ENCODE data around the gene PANK4. TPM values are rescaled to one million over a fixed set of nuclear protein-coding genes. Genes with fewer than 3 reads are reported as not detected.
A peak's percentile ranks its signal among the peaks of the same experiment; 100 is the strongest.

PANK4 gene
- total and polyA plus RNA-seq, 10 of the 15 experiments (the other 5 are each of a cell fraction or from before 2014, with no cell fraction given), result 0.35 to 38.0 (median 18.6) TPM

DNA sequence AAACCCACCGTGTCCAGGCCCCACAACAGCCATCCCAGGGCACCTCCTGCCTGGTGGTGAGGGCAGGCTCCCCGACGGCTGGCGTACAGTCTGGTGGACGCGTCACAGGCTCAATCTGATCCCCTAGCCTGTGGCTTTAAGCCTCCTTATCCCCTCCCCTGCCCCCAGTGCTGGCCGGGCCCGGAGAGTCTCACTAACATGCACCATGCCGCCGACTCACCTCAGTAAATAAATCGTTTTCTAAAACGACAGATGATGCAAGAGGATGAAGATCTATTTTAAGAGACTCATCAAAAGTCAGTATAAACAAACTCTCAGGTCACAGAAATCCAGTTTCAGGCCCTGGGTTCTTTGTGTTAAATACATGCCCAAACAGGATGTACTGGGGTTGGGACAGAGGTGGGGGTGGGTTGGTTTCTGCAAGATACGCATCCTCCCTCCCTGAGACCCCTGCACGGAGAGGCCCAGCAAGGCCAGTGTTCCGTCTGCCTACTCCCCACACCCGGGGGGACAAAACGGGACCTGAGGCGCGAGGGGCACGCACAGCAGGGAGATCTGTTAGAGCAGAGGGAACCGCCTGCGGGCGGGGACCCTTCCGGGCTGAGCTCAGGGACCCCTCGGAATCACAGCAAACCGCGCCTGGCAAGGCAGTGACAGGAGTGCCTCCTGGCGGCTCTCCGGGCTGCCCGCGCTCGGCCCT is 3.1 kb downstream of the PANK4 start:
- Histone ChIP-seq H3K9ac (ENCODE audit: control insufficient read depth, insufficient read depth, low read length) (peak overlapping the region; percentile 15; the same call in 1 of the 2 replicates), H3K27ac (ENCODE audit: control insufficient read depth, insufficient read depth) (no peak overlapping the region; the same call in 1 of the 2 replicates), H3K27me3 (replicated peaks in 1 of 2; ENCODE audit: control insufficient read depth in 2 of 2, insufficient read depth in 2 of 2, low read length in 1 of 2) (no peaks in the 10 kb centered on the region), H3K9me3 (replicated peaks; ENCODE audit: control insufficient read depth, insufficient read depth, low read length) (no peaks in the 10 kb centered on the region), H3K4me3 (peak overlapping the region; percentile 98; the same call in 1 of the 2 replicates), H3K4me2 (ENCODE audit: control insufficient read depth, insufficient read depth) (peak overlapping the region; percentile 54; the same call in 1 of the 2 replicates), H3K4me1 (ENCODE audit: control insufficient read depth, insufficient read depth, low read length) (peaks cover 18% of the 10 kb centered on the region), H3K79me2 (ENCODE audit: control insufficient read depth, insufficient read depth, low read length) (peaks cover 36% of the 10 kb centered on the region), H3K36me3 (ENCODE audit: control insufficient read depth in 2 of 2, insufficient read depth in 2 of 2, low read length in 1 of 2) (peaks cover 7 to 26% of the 10 kb centered on the region in 2 experiments; a peak in 3 of 4 replicates), H2AFZ (ENCODE audit: control insufficient read depth, low read depth, low read length) (no peak overlapping the region), H4K20me1 (ENCODE audit: control insufficient read depth, insufficient read depth) (peaks cover 3% of the 10 kb centered on the region; the same call in 1 of the 2 replicates)
- no TSS peak for BruUV-seq (replicated peaks)
- intact Hi-C loops (cut with micrococcal nuclease; ENCODE audit: unreplicated experiment), result no loop called here
- WGBS (ENCODE audit: insufficient coverage, insufficient replicate concordance, low lambda C conversion rate, missing lambda C conversion rate), result 95% methylated on average over 32 of the region's 32 CpGs
- ChIA-PET SMC1A (ENCODE audit: uncharacterized antibody, unreplicated experiment) (interaction anchor here (0.7 to 1.5 kb wide), 5 partner anchors 22 to 111 kb away, joined by 3 to 11 read pairs (median 3); partner anchors contain the start of gene PEX10), CTCF (interaction anchor here (0.6 to 3.8 kb wide), 13 partner anchors 13 to 328 kb away, joined by 3 to 28 read pairs (median 5); partner anchors contain the start of gene FAAP20), RAD21 (ENCODE audit: unreplicated experiment) (interaction anchor here (1.0 to 5.9 kb wide), 4 partner anchors 23 to 110 kb away, joined by 3 to 86 read pairs (median 4); partner anchors contain the start of gene PEX10), POLR2A (interaction anchor here (0.8 to 3.7 kb wide), 2 partner anchors 22 to 53 kb away, joined by 3 to 19 read pairs; no protein-coding TSS in a partner anchor)
- TF ChIP-seq SMC3 (IDR thresholded peaks at IDR 0.05; ENCODE audit: borderline replicate concordance, low read length) (peak; percentile 23; the same call in 1 of the 2 replicates), TCF12 (IDR thresholded peaks at IDR 0.05; ENCODE audit: low read depth, low read length) (0 out of 2 replicates have a peak, but pooled peaks have one; percentile 65), NFIC (IDR thresholded peaks at IDR 0.05; ENCODE audit: low read depth, low read length) (no peak), MEF2A (IDR thresholded peaks at IDR 0.05; ENCODE audit: insufficient read depth, low read depth, low read length) (no peak), HDAC6 (IDR thresholded peaks at IDR 0.05; ENCODE audit: unreplicated experiment) (no peak)
- TF ChIP-seq, protein P1, sequence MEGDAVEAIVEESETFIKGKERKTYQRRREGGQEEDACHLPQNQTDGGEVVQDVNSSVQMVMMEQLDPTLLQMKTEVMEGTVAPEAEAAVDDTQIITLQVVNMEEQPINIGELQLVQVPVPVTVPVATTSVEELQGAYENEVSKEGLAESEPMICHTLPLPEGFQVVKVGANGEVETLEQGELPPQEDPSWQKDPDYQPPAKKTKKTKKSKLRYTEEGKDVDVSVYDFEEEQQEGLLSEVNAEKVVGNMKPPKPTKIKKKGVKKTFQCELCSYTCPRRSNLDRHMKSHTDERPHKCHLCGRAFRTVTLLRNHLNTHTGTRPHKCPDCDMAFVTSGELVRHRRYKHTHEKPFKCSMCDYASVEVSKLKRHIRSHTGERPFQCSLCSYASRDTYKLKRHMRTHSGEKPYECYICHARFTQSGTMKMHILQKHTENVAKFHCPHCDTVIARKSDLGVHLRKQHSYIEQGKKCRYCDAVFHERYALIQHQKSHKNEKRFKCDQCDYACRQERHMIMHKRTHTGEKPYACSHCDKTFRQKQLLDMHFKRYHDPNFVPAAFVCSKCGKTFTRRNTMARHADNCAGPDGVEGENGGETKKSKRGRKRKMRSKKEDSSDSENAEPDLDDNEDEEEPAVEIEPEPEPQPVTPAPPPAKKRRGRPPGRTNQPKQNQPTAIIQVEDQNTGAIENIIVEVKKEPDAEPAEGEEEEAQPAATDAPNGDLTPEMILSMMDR (IDR thresholded peaks at IDR 0.05 in 2 of 3, conservative IDR thresholded peaks at IDR 0.05 in 1 of 3; ENCODE audit: control insufficient read depth in 2 of 3, extremely low read depth in 1 of 3, insufficient read depth in 1 of 3, low read depth in 3 of 3, low read length in 3 of 3), result peak in 2 of 3 experiments; percentile 41 to 54; a peak in 4 of 6 replicates
- TF ChIP-seq, protein P2, sequence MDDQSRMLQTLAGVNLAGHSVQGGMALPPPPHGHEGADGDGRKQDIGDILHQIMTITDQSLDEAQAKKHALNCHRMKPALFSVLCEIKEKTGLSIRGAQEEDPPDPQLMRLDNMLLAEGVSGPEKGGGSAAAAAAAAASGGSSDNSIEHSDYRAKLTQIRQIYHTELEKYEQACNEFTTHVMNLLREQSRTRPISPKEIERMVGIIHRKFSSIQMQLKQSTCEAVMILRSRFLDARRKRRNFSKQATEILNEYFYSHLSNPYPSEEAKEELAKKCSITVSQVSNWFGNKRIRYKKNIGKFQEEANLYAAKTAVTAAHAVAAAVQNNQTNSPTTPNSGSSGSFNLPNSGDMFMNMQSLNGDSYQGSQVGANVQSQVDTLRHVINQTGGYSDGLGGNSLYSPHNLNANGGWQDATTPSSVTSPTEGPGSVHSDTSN (IDR thresholded peaks at IDR 0.05; ENCODE audit: insufficient replicate concordance, low read depth, low read length), result no peak
- FAIRE-seq (no peak), DNase-seq (ENCODE audit: low read depth, low spot score) (no peak), ATAC-seq (0 out of 3 replicates have a peak, but pooled peaks have one; percentile 7)
- in situ Hi-C loops (cut with MboI), result loop anchor here (10.0 kb wide), 1 partner anchor 319 kb away; no protein-coding TSS in a partner anchor

Measured in GM12878 (cell line).